Loucy (cell line): ENCODE data around the gene SREK1.

Experiments
- CTCF ChIP-seq: fragments of 200-600 bp; sonication (generic); conservative IDR thresholded peaks from 2 replicates; pipeline ENCODE4 v1.5.1; 2014; ENCODE audit warnings: mild to moderate bottlenecking, antibody characterized with exemption, low read length
- EZH2phosphoT487 ChIP-seq: fragments of 200-600 bp; IDR thresholded peaks from 2 replicates; pipeline ENCODE4 v1.6.1; 2018; ENCODE audit warnings: antibody characterized with exemption, mild to moderate bottlenecking, moderate library complexity, borderline replicate concordance

- TF ChIP-seq EZH2phosphoT487 (no peak), CTCF (no peak)
Observed at GRCh38 chr5:66144834-66145390, 812 bp downstream of the SREK1 start.
